Measurements from ENCODE around the gene XRCC4. TPM values are rescaled to one million over a fixed set of nuclear protein-coding genes. Genes with fewer than 3 reads are reported as not detected.

XRCC4 gene
- total and polyA plus RNA-seq, 2 of the 13 experiments (the other 11 are each of a cell fraction or from before 2014, with no cell fraction given) = 2.8 to 12.6 TPM

- TF ChIP-seq ZNF83 (CRISPR knock-in tag; IDR thresholded peaks at IDR 0.05; ENCODE audit: borderline replicate concordance) (no peak), REPIN1 (CRISPR knock-in tag; IDR thresholded peaks at IDR 0.05; ENCODE audit: borderline replicate concordance, low read depth) (no peak), ZNF557 (CRISPR knock-in tag; IDR thresholded peaks at IDR 0.05) (no peak), E2F5 (CRISPR knock-in tag; conservative IDR thresholded peaks at IDR 0.05) (no peak), GABPB1 (CRISPR knock-in tag; IDR thresholded peaks at IDR 0.05) (no peak), TCF7 (IDR thresholded peaks at IDR 0.05; ENCODE audit: low read depth) (no peak), PRDM15 (CRISPR knock-in tag; IDR thresholded peaks at IDR 0.05) (no peak), ATF5 (CRISPR knock-in tag; IDR thresholded peaks at IDR 0.05; ENCODE audit: low read depth) (no peak), ZNF883 (CRISPR knock-in tag; IDR thresholded peaks at IDR 0.05; ENCODE audit: not compliant biosample characterization) (no peak), ZFP36 (IDR thresholded peaks at IDR 0.05; ENCODE audit: borderline replicate concordance, low read depth, low read length, partially characterized antibody) (no peak), ZMYM3 (CRISPR knock-in tag; IDR thresholded peaks at IDR 0.05) (no peak), ZNF354B (CRISPR knock-in tag; IDR thresholded peaks at IDR 0.05) (no peak), YEATS2 (CRISPR knock-in tag; IDR thresholded peaks at IDR 0.05; ENCODE audit: borderline replicate concordance) (no peak), NR1H2 (CRISPR knock-in tag; IDR thresholded peaks at IDR 0.05; ENCODE audit: borderline replicate concordance, low read depth) (no peak), ISX (CRISPR knock-in tag; conservative IDR thresholded peaks at IDR 0.05) (no peak)
These were observed 167.7 kb downstream of the XRCC4 start (continued) for GRCh38 chr5:83245037-83245436.
